ENCODE data around the gene TNFRSF14.
"Not testable (repeated sequence)": the region's sequence is repeated elsewhere in the genome, so short reads cannot be mapped to it uniquely, and the experiment has no call there.

Gene TNFRSF14

DNA sequence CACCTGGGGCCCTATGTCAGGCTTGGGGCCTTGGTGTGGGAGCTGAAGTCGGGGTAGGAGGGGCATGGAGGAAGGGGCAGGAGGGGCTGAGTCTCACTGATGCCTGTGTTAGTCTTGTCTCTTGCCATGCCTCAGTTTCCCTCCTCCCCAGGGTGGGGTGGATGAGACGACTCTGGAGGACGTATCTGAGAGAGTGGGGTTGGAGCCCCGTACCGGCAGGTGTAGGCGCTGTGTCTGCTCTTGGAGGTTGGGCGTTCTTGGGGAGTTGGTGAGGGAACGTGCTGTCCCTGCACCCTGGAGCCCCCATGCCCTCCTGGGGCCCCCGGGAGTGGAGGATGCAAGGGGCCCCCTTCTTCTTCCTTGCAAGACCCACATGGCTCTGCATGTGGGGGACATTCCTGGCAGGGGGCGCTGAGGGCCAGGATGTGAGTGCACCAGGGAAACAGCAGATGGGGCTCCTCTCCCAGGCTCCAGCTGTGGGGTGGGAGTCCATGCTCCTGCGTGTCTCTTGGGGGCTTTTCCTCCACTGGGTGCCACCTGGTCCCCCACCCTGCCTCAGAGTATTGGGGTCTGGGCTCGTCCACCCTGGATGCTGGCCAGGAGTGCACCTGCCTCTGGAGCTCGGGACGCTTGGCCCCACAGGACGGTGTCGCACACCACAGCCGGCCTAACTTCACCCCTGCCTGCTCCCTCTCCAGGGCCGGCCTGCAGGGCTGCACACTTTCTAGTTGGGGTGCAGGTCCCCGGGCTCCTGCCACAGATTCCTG, 1.4 kb upstream of the TNFRSF14 start:
- DNase-seq, result no peak

DNA sequence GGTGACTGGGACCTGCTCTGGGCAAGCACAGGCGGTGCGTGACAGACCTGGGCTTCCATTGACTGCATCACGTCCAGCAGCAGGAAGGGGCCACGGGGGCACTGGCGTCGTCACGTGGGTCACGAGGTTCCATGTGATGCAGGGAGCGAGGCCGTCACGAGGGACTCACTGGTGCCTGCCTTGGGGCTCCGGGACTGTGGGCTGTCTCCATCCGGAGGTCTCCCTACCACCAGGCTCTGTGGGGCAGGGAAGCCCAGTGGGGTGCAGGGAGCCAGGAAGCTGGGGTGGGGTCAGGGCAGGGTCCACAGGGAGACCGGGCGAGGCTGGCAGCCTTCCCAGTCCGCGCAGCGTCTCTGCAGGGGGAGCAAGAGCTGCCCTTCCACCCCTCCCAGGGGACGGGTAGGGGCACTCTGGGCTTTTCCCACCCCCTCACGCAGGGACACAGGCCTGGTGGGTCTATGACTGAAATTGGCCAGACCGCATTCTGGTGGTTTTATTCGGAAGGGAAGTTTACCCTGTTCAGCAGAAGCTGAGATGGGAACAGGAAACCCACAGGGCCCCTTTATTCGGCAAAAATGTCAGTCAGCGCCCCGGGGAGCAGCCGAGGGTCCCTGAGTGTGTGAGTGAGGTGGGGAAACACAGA, 416 bp upstream of the TNFRSF14 start:
- no peak for DNase-seq

DNA sequence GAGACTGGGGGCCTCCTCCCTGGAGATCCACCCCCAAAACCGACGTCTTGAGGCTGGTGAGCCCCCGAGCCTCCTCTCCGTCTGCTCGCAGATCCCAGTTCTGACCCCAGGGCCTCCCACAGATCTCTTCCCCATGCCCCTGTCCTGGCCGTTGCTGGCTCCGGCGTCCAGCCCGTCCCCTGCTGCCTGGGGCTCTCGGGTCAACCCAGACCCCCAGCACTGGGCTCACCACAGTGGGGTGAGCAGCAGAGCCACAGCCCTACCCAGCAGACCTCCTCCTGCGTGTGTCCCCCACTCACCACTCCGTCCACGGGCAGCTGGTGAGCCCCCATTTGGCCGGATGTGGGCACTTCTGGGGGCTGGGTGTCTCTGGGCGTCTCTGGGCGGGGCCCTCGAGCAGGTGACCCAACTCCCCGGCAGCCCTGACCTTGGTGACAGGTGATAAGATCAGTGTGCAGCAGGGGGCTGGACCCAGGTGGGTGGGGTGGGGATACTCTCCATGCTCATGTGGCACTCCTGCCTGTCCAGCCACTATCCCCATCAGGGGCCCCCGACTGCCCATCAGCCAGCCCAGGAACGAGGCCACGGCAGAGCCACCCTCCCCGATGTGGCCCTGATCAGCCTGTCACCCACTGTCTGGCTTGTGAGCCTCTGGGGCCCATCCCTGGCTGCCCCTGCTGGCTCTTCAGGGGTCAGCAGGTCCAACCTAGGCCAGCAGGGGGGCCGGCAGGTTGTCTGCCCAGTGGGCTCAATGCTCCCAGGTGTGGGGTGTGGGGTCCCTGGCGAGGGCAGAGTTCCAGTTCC, 709 bp downstream of the TNFRSF14 start:
- DNase-seq, result no peak

DNA sequence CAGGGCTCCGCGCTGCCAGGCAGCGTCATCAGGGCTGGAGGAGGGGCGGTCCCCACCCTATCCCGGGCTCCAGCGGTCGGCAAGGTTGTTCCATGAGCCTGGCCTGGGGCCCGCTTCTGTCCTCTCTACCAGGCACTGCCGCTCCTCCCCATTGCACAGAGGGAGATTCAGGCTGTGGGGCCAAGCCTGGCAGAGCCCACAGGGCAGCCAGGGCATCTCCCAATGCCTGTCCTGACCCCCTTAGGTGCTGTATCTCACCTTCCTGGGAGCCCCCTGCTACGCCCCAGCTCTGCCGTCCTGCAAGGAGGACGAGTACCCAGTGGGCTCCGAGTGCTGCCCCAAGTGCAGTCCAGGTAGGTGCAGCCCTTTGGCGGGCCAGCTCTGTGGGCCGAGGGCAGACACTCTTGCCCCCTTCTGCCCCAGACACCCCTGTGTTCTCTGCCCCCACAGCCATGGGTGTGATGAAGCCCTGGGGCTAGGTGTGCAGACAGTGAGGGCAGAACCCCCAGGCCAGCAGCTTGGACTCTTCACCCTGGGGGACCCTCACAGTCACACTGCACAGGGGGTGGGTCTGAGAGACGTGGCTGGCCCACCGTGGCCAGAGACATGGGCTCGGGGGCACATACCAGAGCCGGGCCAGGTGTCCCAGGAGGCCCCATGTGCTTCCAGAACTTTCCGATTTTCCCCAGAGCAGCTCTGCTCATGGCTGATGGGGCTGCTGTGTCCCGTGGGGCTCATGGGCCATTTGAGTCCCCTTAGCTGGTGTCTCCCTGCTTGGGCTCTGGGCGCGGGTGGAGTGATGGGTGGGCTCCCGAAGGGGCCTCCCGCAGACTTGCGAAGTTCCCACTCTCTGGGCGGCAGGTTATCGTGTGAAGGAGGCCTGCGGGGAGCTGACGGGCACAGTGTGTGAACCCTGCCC, 1.6 kb downstream of the TNFRSF14 start:
- no peak for DNase-seq

DNA sequence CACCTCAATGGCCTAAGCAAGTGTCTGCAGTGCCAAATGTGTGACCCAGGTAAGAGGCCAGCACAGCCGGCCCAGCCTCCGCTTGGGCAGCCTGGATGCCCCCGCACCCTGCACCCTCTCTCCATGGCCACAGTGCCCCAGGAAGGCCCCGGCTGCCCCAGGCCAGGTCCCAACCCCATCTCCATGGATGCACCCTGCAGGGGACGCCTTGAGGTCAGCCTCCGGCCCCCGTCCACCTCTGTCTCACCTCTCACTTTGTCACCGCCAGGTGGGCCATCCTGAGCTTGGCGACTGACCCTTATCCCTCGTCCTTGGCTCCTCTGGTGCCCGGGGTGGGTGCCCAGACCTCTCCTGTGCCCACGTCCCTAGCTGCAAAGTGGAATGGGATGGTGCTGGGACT, 2.2 kb downstream of the TNFRSF14 start:
- no peak for DNase-seq

DNA sequence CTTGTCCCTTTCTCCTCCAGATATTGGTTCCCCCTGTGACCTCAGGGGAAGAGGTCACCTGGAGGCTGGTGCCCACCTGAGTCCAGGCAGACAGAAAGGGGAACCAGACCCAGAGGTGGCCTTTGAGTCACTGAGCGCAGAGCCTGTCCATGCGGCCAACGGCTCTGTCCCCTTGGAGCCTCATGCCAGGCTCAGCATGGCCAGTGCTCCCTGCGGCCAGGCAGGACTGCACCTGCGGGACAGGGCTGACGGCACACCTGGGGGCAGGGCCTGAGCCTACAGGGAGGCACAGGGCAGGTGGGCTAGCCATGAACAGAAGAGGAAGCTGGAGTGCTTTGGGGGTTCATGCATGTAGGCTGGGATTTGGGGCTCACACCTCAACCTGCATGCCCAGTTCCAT, 2.7 kb downstream of the TNFRSF14 start:
- DNase-seq, result no peak

DNA sequence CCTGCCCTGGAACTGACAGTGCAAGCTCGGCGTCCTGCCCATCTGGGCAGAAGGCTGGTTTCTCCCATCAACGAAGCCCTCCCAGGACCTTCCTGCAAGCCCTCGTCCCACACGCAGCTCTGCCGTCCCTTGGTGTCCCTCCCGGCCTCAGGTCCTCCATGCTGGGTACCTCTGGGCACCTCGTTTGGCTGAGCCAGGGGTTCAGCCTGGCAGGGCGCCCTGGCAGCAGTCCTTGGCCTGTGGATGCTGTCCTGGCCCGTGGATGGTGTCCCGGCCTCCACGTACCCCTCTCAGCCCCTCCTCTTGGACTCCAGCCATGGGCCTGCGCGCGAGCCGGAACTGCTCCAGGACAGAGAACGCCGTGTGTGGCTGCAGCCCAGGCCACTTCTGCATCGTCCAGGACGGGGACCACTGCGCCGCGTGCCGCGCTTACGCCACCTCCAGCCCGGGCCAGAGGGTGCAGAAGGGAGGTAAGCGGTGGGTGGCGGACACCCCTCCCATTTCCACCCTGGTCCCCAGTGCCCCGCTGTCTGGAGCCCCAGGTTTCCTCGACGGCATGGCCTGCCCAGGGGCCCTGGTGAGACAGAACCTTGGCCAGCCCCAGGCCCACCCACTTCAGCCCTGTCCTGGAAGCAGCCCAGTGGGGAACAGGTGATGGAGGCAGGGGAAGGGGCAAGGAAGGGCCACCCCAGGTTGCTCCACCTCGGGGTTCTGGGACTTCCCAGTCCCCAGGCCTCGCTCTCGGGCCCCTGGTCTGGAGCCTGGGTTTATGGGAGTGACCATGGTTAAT, 3.5 kb downstream of the TNFRSF14 start:
- DNase-seq, result no peak

DNA sequence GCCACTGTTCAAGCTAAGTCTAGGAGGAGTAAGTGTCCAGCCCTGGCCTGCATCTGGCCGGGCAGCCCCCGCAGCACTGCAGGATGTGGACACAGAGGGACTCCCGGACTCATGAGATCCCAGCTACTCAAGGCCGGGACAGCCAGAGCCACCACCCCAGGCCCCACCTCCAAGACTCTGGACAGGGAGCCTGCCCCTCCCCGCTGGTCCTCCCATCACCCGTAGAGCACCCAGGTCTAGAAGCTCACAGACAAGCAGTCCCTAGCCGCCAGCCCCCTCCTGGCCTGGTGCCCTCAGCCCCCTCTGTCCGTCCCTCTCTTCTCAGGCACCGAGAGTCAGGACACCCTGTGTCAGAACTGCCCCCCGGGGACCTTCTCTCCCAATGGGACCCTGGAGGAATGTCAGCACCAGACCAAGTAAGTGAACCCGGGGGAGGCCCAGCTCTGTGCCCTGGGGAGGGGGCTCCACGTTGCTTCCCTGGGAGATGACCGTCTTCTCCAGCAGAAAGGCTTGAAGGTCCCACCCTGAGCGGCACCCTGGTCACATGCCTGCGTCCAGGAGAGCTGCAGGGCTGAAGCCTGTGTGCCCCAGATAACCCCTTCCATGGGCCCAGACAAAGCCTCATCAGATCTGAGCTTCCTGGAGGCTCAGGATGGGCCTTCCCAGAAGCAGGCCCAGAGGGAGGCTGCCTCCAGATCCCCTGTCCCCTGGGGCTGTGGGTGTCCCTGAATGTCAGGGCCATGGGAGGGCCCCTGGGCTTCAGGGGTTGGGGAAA, 4.3 kb downstream of the TNFRSF14 start:
- DNase-seq, result no peak

DNA sequence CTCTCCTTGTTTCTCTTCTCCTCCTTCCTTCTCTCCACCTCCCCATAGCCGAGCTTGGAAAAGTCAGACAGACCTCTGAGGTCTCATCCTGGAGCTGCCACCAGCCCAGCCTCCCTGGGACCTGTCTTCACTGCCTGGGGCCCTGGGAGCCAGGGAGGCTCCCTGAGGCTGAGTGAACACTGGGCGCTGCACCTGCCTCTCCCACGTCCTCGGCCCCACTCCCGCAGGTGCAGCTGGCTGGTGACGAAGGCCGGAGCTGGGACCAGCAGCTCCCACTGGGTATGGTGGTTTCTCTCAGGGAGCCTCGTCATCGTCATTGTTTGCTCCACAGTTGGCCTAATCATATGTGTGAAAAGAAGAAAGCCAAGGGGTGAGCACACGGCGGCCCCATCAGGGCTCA, 5.3 kb downstream of the TNFRSF14 start:
- DNase-seq, result no peak

DNA sequence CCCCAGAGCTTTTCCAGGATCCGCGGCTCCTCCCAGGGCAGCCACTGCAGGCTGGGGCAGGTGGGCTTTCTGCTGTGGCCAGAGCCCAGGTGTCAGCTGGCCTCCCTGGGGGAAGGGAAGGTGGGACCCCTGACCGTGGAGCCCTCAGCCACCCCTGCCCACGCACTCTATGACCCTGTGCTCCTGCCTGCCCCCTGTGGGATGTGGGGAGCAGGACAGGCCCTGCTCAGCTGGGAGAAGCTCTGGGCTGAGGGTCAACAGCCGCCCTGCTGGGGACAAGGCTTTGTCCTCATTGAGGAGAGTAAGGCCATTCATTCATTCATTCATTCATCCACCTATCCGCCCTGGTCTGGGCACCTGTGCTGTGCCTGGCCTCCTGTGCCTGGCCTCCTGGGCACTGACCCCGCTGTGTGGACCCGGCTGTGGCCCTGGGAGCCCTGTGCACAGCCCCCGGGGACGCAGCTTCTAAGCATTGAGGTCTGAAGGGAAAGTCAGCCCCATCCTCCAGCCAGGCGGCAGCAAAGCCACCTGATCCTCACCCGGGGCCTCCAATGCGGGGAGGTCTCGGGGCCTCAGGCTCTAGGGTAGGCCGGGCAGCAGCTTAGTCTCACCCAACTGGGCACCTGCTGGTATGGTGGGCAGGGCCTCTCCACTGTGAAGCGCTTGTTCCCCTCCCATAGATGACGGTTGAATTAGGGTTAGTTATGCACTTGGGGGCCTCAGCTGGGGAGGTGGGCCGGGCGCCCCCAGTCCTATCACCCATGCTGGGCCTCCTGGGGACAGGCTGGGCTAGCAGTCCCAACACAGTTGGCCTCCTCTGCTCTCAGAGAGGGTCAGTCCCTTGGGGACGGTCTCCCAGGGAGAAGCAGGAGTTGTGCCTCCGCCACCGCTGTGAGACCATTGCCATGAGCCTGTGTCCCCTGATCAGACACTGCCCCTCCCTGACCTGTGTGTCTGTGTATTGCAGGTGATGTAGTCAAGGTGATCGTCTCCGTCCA, 6.0 kb downstream of the TNFRSF14 start:
- DNase-seq, result no peak

DNA sequence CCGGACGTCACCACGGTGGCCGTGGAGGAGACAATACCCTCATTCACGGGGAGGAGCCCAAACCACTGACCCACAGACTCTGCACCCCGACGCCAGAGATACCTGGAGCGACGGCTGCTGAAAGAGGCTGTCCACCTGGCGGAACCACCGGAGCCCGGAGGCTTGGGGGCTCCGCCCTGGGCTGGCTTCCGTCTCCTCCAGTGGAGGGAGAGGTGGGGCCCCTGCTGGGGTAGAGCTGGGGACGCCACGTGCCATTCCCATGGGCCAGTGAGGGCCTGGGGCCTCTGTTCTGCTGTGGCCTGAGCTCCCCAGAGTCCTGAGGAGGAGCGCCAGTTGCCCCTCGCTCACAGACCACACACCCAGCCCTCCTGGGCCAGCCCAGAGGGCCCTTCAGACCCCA, 7.0 kb downstream of the TNFRSF14 start:
- DNase-seq, result no peak

DNA sequence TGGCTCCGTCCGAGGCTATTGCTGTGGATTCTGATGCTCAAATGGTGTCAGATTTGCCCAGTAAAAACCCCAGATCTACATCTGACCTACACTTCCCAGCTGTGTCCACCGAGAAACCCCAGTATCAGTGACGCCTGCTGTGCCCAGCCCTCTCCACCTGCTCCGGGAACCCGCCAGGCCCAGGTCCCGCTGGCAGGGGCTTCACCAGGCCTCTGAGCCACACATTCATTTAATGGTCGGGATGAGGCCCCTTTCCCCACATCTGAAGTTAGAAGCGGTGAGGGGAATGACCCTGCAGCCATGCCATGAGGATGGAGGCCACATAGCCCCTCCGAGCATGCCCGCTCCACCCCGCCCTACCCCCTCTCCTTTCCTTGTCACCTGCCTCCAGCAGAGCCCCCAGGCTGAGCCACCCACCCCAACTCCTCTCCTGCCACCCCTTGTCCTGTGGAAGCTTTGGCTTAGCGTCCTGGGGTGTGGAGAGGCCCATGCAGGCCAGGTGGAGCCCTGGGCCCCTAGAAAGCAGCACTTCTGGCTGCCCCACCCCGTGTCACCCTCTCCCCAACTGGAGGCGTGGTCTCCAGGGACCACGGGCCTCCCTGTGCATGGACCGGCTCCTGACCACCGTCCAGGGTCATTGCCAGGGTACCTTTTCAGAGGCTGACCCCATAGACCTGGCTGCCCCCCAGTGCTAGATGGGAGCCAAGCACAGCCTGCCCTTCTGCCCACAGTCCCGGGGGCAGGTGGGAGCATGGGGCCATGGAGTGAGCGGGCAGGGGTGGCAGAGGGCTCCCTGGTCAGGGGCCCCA, 8.0 kb downstream of the TNFRSF14 start:
- DNase-seq, result no peak

DNA sequence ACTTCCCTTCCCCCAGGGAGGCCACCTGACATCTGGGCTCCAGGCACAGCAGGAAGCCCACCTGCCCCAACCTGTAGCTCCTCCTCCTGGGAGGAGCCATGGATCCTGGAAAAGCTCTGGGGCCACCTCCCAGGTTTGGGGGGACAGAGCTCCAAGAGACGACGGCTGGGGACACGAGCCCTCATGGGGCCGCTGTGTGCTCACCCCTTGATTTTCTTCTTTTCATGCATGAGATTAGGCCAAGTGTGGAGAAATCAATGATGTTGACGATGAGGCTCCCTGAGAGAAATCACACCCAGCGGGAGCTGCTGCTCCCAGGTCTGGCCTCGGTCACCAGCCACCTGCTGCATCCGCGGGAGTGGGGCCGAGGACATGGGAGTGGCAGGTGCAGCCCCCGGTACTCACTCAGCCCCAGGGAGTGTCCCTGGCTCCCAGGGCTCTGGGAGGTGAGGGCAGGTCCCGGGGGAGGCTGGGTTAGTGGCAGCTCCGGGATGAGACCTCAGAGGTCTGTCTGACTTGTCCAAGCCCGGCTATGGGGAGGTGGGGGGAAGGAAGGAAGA, 8.7 kb downstream of the TNFRSF14 start:
- DNase-seq, result no peak

DNA sequence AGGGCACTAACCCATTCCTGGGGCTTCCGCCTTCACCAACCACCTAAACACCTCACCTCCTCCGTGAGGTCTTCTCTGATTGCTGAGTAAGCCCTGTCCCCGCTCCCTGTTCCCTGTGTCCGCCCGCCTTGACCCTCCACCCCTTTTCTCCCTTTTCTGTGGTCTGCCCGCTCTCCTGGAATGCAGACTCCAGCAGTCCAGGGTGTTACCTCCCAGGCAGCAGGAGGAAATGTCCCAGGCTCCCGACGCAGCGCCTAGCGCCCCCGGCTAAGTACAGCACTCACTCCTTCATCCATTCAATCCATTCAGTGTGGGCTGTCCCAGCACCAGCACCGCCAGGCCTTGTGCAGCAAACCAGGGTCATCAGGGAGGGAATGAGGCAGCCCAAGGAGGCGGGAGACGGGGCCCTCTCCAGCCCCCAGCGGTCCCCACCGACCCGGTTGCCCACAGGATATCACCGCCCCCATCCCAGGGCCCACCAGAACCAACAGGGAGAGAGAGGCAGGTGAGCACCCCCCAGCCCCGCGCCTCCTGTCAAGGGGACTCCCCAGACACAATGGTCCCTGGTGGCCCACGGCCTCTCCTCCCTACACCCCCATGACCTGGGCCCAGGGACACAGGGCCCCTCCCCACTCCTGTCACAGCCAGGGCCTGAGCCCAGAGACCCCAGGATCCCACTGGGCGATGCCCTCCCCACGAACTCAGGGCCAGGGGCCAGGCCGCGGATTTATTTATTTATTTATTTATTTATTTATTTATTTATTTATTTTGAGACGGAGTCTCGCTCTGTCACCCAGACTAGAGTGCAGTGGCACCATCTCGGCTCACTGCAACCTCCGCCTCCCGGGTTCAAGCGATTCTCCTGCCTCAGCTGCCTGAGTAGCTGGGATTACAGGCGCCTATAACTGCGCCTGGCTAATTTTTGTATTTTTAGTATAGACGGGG, 10.2 kb downstream of the TNFRSF14 start:
- no peak for DNase-seq

DNA sequence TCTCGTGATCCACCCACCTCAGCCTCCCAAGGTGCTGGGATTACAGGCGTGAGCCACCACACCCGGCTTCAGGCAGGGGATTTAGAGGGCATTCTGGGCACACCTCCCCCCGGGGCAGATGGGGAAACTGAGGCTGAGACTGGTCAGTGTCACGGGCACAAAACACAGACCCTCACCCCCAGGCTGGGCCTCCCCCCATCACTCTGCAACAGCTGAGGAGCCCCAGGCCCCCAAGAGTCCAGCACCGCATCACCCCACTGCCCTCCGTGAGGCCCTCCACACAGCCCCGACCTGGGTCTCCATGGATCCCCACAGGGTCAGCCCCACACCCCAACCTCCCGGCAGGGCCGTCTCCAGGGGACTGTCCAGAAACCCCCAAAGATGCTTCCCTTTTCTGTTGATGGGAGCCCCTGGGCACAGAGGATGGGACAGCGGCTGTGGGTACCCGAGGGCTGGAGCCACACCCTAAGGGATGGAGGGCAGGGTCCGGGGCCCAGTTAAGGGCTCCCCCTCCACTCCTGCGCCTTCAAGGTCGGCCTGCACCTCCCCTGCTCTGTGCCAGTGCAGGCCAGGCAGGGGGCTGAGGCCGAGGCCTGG, 11.0 kb downstream of the TNFRSF14 start:
- DNase-seq, result no peak

DNA sequence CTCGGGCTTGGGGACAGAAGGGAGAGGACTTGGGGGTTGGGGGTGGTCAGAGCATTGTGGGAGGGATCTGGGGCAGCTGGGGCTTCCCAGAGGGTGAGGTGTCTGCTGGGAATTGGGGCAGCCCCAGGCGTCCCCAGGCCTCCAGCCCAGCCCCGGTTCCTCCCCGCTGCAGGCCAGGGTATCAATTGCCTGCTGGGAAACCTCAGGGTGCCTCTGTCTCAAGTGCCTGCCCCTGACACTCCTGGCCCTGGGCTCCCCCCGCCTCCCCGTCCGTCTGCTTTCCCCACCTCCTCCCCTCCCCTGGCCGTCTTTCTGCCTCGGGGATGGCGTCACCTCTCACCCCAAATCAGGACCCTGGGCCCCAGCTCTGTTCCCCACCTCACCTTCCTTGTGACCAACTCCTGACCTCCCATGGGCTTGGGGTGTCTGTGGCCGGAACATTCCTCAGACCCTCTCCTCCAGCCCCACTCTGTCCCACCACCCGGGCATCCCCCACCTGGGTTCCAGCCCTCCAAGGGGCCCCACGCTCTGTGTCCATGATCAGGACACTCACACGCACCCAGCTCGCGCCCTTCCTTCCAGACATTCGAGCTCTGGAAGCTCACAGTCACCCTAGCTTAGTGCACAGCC, 12.1 kb downstream of the TNFRSF14 start:
- not testable (repeated sequence) for DNase-seq

Measured in fibroblast of skin of abdomen (primary cell).